ENCODE results near the gene DDIT4. TPM values are rescaled to one million over a fixed set of nuclear protein-coding genes. Genes with fewer than 3 reads are reported as not detected.
A peak's percentile ranks its signal among the peaks of the same experiment; 100 is the strongest.

The DDIT4 gene
- total RNA-seq, 4 donors from 2014 or later: 56.2 to 527 (median 185) TPM

DNA sequence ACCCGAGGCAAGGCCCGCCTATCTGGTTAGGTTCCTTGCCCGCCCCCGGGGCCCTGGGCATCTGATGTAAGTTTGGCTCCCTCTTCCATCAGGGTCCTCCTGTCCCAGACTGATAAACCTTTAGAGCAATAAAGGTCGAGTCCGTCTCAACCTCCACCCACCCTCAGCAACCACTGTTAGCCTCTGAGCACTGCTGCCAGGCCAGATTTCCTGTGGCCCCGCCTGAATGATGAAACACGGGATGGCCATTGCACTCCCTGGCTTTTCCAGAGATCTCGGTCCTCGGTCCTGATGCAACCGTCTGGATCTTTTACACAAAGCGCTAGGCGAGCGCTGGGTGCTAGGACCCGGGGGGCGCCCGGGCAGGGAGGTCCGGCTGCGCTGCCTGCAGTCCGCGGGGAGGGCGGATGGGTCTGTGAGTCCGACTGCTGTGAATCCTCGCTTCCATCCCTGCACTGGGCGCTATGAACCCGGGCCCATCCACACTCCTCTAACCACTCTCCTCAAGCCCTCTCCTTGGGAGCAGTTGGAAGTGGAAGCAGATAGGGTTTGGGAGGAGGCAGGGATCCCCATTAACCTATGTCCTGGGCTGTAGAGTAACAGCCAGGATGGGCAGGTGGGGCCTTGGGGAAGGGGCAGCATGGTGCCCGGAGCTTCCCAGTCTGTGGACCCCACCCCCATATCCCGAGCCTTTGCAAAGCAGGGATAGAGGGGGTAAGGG lies 875 bp upstream of the DDIT4 start:
- TF ChIP-seq CTCF (IDR thresholded peaks at IDR 0.05): no peak
- DNase-seq (ENCODE audit: low spot score): peak; percentile 45
- peak; percentile 82 for ATAC-seq (ENCODE audit: low FRiP score)

DNA sequence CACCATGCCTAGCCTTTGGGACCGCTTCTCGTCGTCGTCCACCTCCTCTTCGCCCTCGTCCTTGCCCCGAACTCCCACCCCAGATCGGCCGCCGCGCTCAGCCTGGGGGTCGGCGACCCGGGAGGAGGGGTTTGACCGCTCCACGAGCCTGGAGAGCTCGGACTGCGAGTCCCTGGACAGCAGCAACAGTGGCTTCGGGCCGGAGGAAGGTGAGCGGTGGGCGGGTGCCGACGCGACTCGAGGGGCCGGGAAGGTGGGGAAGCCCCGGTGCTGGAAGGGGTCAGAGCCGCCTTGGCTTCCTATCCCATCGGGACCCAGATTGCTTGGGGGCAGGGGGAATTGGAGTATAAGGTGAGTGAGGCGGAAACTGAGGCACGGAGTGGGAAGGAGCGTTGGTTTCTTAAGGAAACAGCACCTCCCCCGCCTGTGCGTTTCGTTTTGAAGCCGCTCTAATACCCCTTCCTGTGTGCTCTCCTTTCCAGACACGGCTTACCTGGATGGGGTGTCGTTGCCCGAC lies 547 bp downstream of the DDIT4 start:
- ATAC-seq (ENCODE audit: low FRiP score): no peak
- DNase-seq (ENCODE audit: low spot score): no peak
- no peak for TF ChIP-seq CTCF (IDR thresholded peaks at IDR 0.05)

- TF ChIP-seq CTCF (IDR thresholded peaks at IDR 0.05): peak in 1 of 3 donors; percentile 25
- ATAC-seq (ENCODE audit: low FRiP score) (no peak), DNase-seq (ENCODE audit: low spot score) (peak; percentile 34)
Measured at GRCh38 chr10:72274730-72275350, 1.1 kb downstream of the DDIT4 start.

GRCh38 chr10:72275351-72276012 lies 1.8 kb downstream of the DDIT4 start:
- no peak for DNase-seq (ENCODE audit: low spot score)
- TF ChIP-seq CTCF (IDR thresholded peaks at IDR 0.05): no peak
- no peak for ATAC-seq (ENCODE audit: low FRiP score)

DNA sequence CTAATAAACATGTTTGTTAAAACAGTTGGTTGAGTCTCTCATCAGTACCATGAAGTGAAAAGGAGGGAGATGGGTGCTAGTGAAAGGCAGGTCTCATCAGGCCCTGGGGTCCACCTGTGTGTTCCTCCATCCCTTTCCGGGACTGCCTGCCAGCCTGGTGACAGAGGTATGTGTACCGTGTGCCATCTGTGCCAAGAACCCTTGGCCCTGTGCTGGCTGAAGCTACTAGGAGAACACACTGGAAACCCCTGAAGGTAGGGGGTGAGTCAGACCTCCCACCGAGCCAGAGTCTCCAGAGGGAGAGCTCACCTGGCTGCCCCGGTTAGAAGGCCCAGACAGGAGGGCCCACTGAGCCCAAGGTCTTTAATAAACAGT lies 2.3 kb downstream of the DDIT4 start:
- DNase-seq (ENCODE audit: low spot score) (no peak), ATAC-seq (ENCODE audit: low FRiP score) (no peak)
- no peak for TF ChIP-seq CTCF (IDR thresholded peaks at IDR 0.05)

GRCh38 chr10:72276421-72277339 lies 3.0 kb downstream of the DDIT4 start:
- DNase-seq (ENCODE audit: low spot score) (no peak), ATAC-seq (ENCODE audit: low FRiP score) (no peak)
- TF ChIP-seq CTCF (IDR thresholded peaks at IDR 0.05): no peak
